ENCODE data around the gene KCNQ2. TPM values are rescaled to one million over a fixed set of nuclear protein-coding genes. Genes with fewer than 3 reads are reported as not detected.

Gene KCNQ2
- total RNA-seq, 1 donor, result not detected

GRCh38 chr20:63419299-63419698 lies 53.2 kb downstream of the KCNQ2 start:
- DNase-seq (ENCODE audit: low read depth), result no peak
- TF ChIP-seq CTCF (IDR thresholded peaks at IDR 0.05; ENCODE audit: insufficient read depth, low read depth, low read length), result no peak

GRCh38 chr20:63418617-63419016 lies 53.8 kb downstream of the KCNQ2 start:
- DNase-seq (ENCODE audit: low read depth), result no peak
- no peak overlapping the region for H3K4me3 ChIP-seq (ENCODE audit: low read depth, low read length)
- no peak for TF ChIP-seq CTCF (IDR thresholded peaks at IDR 0.05; ENCODE audit: insufficient read depth, low read depth, low read length)

More at GRCh38 chr20:63419299-63419698, 53.2 kb downstream of the KCNQ2 start:
- H3K4me3 ChIP-seq (ENCODE audit: low read depth, low read length), result no peak overlapping the region

- no peak overlapping the region for H3K4me3 ChIP-seq (ENCODE audit: low read depth, low read length)
- DNase-seq (ENCODE audit: low read depth), result no peak
- no peak for TF ChIP-seq CTCF (IDR thresholded peaks at IDR 0.05; ENCODE audit: insufficient read depth, low read depth, low read length)
These were observed 54.7 kb downstream of the KCNQ2 start for GRCh38 chr20:63417738-63418120.

GRCh38 chr20:63417097-63417737 lies 55.2 kb downstream of the KCNQ2 start:
- no peak for DNase-seq (ENCODE audit: low read depth)
- no peak overlapping the region for H3K4me3 ChIP-seq (ENCODE audit: low read depth, low read length)
- TF ChIP-seq CTCF (IDR thresholded peaks at IDR 0.05; ENCODE audit: insufficient read depth, low read depth, low read length), result no peak

GRCh38 chr20:63416631-63417030 lies 55.8 kb downstream of the KCNQ2 start:
- TF ChIP-seq CTCF (IDR thresholded peaks at IDR 0.05; ENCODE audit: insufficient read depth, low read depth, low read length), result no peak
- no peak overlapping the region for H3K4me3 ChIP-seq (ENCODE audit: low read depth, low read length)
- DNase-seq (ENCODE audit: low read depth), result no peak

- no peak overlapping the region for H3K4me3 ChIP-seq (ENCODE audit: low read depth, low read length)
- TF ChIP-seq CTCF (IDR thresholded peaks at IDR 0.05; ENCODE audit: insufficient read depth, low read depth, low read length), result no peak
- no peak for DNase-seq (ENCODE audit: low read depth)
These were observed 56.6 kb downstream of the KCNQ2 start for GRCh38 chr20:63415647-63416391.
